ENCODE data around the gene TTC12.
"Not testable (repeated sequence)": the region's sequence is repeated elsewhere in the genome, so short reads cannot be mapped to it uniquely, and the experiment has no call there.

TTC12 gene

GRCh38 chr11:113283881-113284280 lies 30.5 kb upstream of the TTC12 start:
- no peak for DNase-seq (ENCODE audit: low read depth, low spot score)

GRCh38 chr11:113286009-113286408 lies 28.4 kb upstream of the TTC12 start:
- no peaks in the 10 kb centered on the region for H3K4me1 ChIP-seq (ENCODE audit: control insufficient read depth, insufficient read depth, low read length)
- no peak for DNase-seq (ENCODE audit: low read depth, low spot score)
- no peak overlapping the region for H3K4me3 ChIP-seq (ENCODE audit: low read length)
- H3K27ac ChIP-seq (ENCODE audit: low read length): no peak overlapping the region
- H3K36me3 ChIP-seq (ENCODE audit: control insufficient read depth, insufficient read depth, low read length): no peaks in the 10 kb centered on the region
- WGBS (ENCODE audit: insufficient coverage, insufficient read length): no CpG with 5 or more reads among the region's 3 CpGs
- H3K9me3 ChIP-seq (ENCODE audit: control insufficient read depth, insufficient read depth, low read length): no peaks in the 10 kb centered on the region
- no peaks in the 10 kb centered on the region for H3K27me3 ChIP-seq (ENCODE audit: control insufficient read depth, insufficient read depth, low read length)

More at GRCh38 chr11:113283881-113284280, 30.5 kb upstream of the TTC12 start:
- H3K36me3 ChIP-seq (ENCODE audit: control insufficient read depth, insufficient read depth, low read length): no peaks in the 10 kb centered on the region
- H3K9me3 ChIP-seq (ENCODE audit: control insufficient read depth, insufficient read depth, low read length): no peaks in the 10 kb centered on the region
- no peaks in the 10 kb centered on the region for H3K4me1 ChIP-seq (ENCODE audit: control insufficient read depth, insufficient read depth, low read length)
- no CpG with 5 or more reads among the region's 2 CpGs for WGBS (ENCODE audit: insufficient coverage, insufficient read length)
- no peak overlapping the region for H3K4me3 ChIP-seq (ENCODE audit: low read length)
- H3K27ac ChIP-seq (ENCODE audit: low read length): no peak overlapping the region
- H3K27me3 ChIP-seq (ENCODE audit: control insufficient read depth, insufficient read depth, low read length): no peaks in the 10 kb centered on the region

GRCh38 chr11:113286509-113287497 lies 27.6 kb upstream of the TTC12 start:
- Histone ChIP-seq H3K4me3 (ENCODE audit: low read length) (no peak overlapping the region), H3K27me3 (ENCODE audit: control insufficient read depth, insufficient read depth, low read length) (no peaks in the 10 kb centered on the region), H3K36me3 (ENCODE audit: control insufficient read depth, insufficient read depth, low read length) (no peaks in the 10 kb centered on the region), H3K27ac (ENCODE audit: low read length) (no peak overlapping the region), H3K4me1 (ENCODE audit: control insufficient read depth, insufficient read depth, low read length) (no peaks in the 10 kb centered on the region), H3K9me3 (ENCODE audit: control insufficient read depth, insufficient read depth, low read length) (no peaks in the 10 kb centered on the region)
- no peak for DNase-seq (ENCODE audit: low read depth, low spot score)
- WGBS (ENCODE audit: insufficient coverage, insufficient read length): no CpG with 5 or more reads among the region's 11 CpGs

- H3K27me3 ChIP-seq (ENCODE audit: control insufficient read depth, insufficient read depth, low read length): no peaks in the 10 kb centered on the region
- H3K4me1 ChIP-seq (ENCODE audit: control insufficient read depth, insufficient read depth, low read length): no peaks in the 10 kb centered on the region
- no CpG with 5 or more reads among the region's 3 CpGs for WGBS (ENCODE audit: insufficient coverage, insufficient read length)
- no peak overlapping the region for H3K27ac ChIP-seq (ENCODE audit: low read length)
- DNase-seq (ENCODE audit: low read depth, low spot score): no peak
- H3K4me3 ChIP-seq (ENCODE audit: low read length): no peak overlapping the region
- no peaks in the 10 kb centered on the region for H3K9me3 ChIP-seq (ENCODE audit: control insufficient read depth, insufficient read depth, low read length)
- no peaks in the 10 kb centered on the region for H3K36me3 ChIP-seq (ENCODE audit: control insufficient read depth, insufficient read depth, low read length)
Observed at GRCh38 chr11:113287801-113288200, 26.6 kb upstream of the TTC12 start.

- WGBS (ENCODE audit: insufficient coverage, insufficient read length): no CpG with 5 or more reads among the region's 6 CpGs
- H3K9me3 ChIP-seq (ENCODE audit: control insufficient read depth, insufficient read depth, low read length): no peaks in the 10 kb centered on the region
- no peaks in the 10 kb centered on the region for H3K4me1 ChIP-seq (ENCODE audit: control insufficient read depth, insufficient read depth, low read length)
- no peaks in the 10 kb centered on the region for H3K36me3 ChIP-seq (ENCODE audit: control insufficient read depth, insufficient read depth, low read length)
- no peak overlapping the region for H3K4me3 ChIP-seq (ENCODE audit: low read length)
- no peak overlapping the region for H3K27ac ChIP-seq (ENCODE audit: low read length)
- H3K27me3 ChIP-seq (ENCODE audit: control insufficient read depth, insufficient read depth, low read length): no peaks in the 10 kb centered on the region
- DNase-seq (ENCODE audit: low read depth, low spot score): no peak
Observed at GRCh38 chr11:113288286-113288863, 26.0 kb upstream of the TTC12 start.

GRCh38 chr11:113289431-113290187 lies 24.8 kb upstream of the TTC12 start:
- Histone ChIP-seq H3K36me3 (ENCODE audit: control insufficient read depth, insufficient read depth, low read length) (no peaks in the 10 kb centered on the region), H3K27ac (ENCODE audit: low read length) (no peak overlapping the region), H3K4me3 (ENCODE audit: low read length) (no peak overlapping the region), H3K9me3 (ENCODE audit: control insufficient read depth, insufficient read depth, low read length) (no peaks in the 10 kb centered on the region), H3K4me1 (ENCODE audit: control insufficient read depth, insufficient read depth, low read length) (no peaks in the 10 kb centered on the region), H3K27me3 (ENCODE audit: control insufficient read depth, insufficient read depth, low read length) (no peaks in the 10 kb centered on the region)
- no CpG with 5 or more reads among the region's 10 CpGs for WGBS (ENCODE audit: insufficient coverage, insufficient read length)
- DNase-seq (ENCODE audit: low read depth, low spot score): peak; percentile 57

GRCh38 chr11:113293936-113294335 lies 20.4 kb upstream of the TTC12 start:
- Histone ChIP-seq H3K9me3 (ENCODE audit: control insufficient read depth, insufficient read depth, low read length) (no peaks in the 10 kb centered on the region), H3K4me3 (ENCODE audit: low read length) (no peak overlapping the region), H3K36me3 (ENCODE audit: control insufficient read depth, insufficient read depth, low read length) (no peaks in the 10 kb centered on the region), H3K27me3 (ENCODE audit: control insufficient read depth, insufficient read depth, low read length) (no peaks in the 10 kb centered on the region), H3K4me1 (ENCODE audit: control insufficient read depth, insufficient read depth, low read length) (no peaks in the 10 kb centered on the region; the same call in 1 of the 2 replicates), H3K27ac (ENCODE audit: low read length) (no peak overlapping the region)
- no peak for DNase-seq (ENCODE audit: low read depth, low spot score)
- WGBS (ENCODE audit: insufficient coverage, insufficient read length): no CpG with 5 or more reads among the region's 5 CpGs

- no peak overlapping the region for H3K4me3 ChIP-seq (ENCODE audit: low read length)
- no peak for DNase-seq (ENCODE audit: low read depth, low spot score)
- no peaks in the 10 kb centered on the region for H3K9me3 ChIP-seq (ENCODE audit: control insufficient read depth, insufficient read depth, low read length)
- H3K4me1 ChIP-seq (ENCODE audit: control insufficient read depth, insufficient read depth, low read length): no peaks in the 10 kb centered on the region; the same call in 1 of the 2 replicates
- no peaks in the 10 kb centered on the region for H3K36me3 ChIP-seq (ENCODE audit: control insufficient read depth, insufficient read depth, low read length)
- H3K27ac ChIP-seq (ENCODE audit: low read length): no peak overlapping the region
- H3K27me3 ChIP-seq (ENCODE audit: control insufficient read depth, insufficient read depth, low read length): no peaks in the 10 kb centered on the region
- WGBS (ENCODE audit: insufficient coverage, insufficient read length): no CpG with 5 or more reads among the region's 7 CpGs
Observed at GRCh38 chr11:113295993-113296392, 18.4 kb upstream of the TTC12 start.

GRCh38 chr11:113296447-113297205 lies 17.8 kb upstream of the TTC12 start:
- no peak for DNase-seq (ENCODE audit: low read depth, low spot score)
- H3K9me3 ChIP-seq (ENCODE audit: control insufficient read depth, insufficient read depth, low read length): no peaks in the 10 kb centered on the region
- no peaks in the 10 kb centered on the region; the same call in 1 of the 2 replicates for H3K4me1 ChIP-seq (ENCODE audit: control insufficient read depth, insufficient read depth, low read length)
- no CpG with 5 or more reads among the region's 2 CpGs for WGBS (ENCODE audit: insufficient coverage, insufficient read length)
- no peak overlapping the region for H3K4me3 ChIP-seq (ENCODE audit: low read length)
- H3K36me3 ChIP-seq (ENCODE audit: control insufficient read depth, insufficient read depth, low read length): no peaks in the 10 kb centered on the region
- H3K27ac ChIP-seq (ENCODE audit: low read length): no peak overlapping the region
- no peaks in the 10 kb centered on the region for H3K27me3 ChIP-seq (ENCODE audit: control insufficient read depth, insufficient read depth, low read length)

GRCh38 chr11:113298496-113298895 lies 15.9 kb upstream of the TTC12 start:
- not testable (repeated sequence) for H3K36me3 ChIP-seq (ENCODE audit: control insufficient read depth, insufficient read depth, low read length); DNase-seq (ENCODE audit: low read depth, low spot score); H3K4me1 ChIP-seq (ENCODE audit: control insufficient read depth, insufficient read depth, low read length); H3K27me3 ChIP-seq (ENCODE audit: control insufficient read depth, insufficient read depth, low read length); H3K27ac ChIP-seq (ENCODE audit: low read length); H3K9me3 ChIP-seq (ENCODE audit: control insufficient read depth, insufficient read depth, low read length); H3K4me3 ChIP-seq (ENCODE audit: low read length)
- WGBS (ENCODE audit: insufficient coverage, insufficient read length): no CpG with 5 or more reads among the region's 3 CpGs

Measured in iPS DF 6.9 (cell line).